SK-N-SH treated with all-trans-retinoic acid at 6 μM for 48 hours (cell line): Measurements from ENCODE around the gene KCNK17.

ENCODE experiments used
- CSDC2 ChIP-seq: fragments of 250-450 bp; sonication (Bioruptor Pico); IDR thresholded peaks from 2 replicates; pipeline ENCODE4 v1.5.0; 2020; ENCODE audit warnings: mild to moderate bottlenecking, moderate library complexity
- ISL1 ChIP-seq: fragments of 250-450 bp; sonication (Bioruptor Pico); IDR thresholded peaks from 2 replicates; pipeline ENCODE4 v2.1.2; 2022; ENCODE audit warnings: mild to moderate bottlenecking, moderate library complexity
- RARB ChIP-seq: fragments of 250-450 bp; sonication (Bioruptor Pico); IDR thresholded peaks from 2 replicates; pipeline ENCODE4 v1.8.0; 2021; ENCODE audit warnings: mild to moderate bottlenecking, moderate library complexity
- ZNF565 ChIP-seq: fragments of 450-650 bp; formaldehyde crosslinking; conservative IDR thresholded peaks from 2 replicates; pipeline ENCODE4 v1.5.0; 2020; ENCODE audit warnings: low read depth, mild to moderate bottlenecking, moderate library complexity
- ZNF8 ChIP-seq: fragments of 450-650 bp; formaldehyde crosslinking; IDR thresholded peaks from 2 replicates; pipeline ENCODE4 v1.5.0; 2020; ENCODE audit warnings: mild to moderate bottlenecking, moderate library complexity
- TF ChIP-seq, protein P1 (sequence below): fragments of 250-450 bp; sonication (Bioruptor Pico); IDR thresholded peaks from 2 replicates; pipeline ENCODE4 v1.8.0; 2020; ENCODE audit warnings: mild to moderate bottlenecking, moderate library complexity, borderline replicate concordance

DNA sequence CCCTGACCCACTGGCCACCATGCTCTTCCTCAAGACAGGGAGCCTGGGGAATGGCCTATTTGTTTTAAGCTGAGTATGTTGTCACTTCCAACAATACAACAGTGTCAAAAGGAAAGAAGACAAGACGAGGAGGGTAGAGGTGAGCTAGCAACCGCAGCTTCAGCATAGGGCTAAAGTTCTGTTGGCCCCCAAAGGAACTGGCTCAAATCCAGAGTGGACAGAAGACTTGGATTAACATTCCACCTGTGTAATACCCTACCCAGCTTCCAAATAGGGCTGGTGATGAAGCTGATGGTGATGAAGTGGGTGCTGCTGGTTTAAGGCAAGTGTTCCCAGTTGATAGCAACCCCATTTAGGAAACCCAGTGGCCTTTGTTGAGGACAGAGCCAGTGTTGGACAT is 53.3 kb downstream of the KCNK17 start:
- TF ChIP-seq ZNF565 (CRISPR knock-in tag) (no peak), ZNF8 (CRISPR knock-in tag) (no peak), RARB (CRISPR knock-in tag) (no peak), ISL1 (CRISPR knock-in tag) (no peak), CSDC2 (CRISPR knock-in tag) (no peak)
- TF ChIP-seq, protein P1, sequence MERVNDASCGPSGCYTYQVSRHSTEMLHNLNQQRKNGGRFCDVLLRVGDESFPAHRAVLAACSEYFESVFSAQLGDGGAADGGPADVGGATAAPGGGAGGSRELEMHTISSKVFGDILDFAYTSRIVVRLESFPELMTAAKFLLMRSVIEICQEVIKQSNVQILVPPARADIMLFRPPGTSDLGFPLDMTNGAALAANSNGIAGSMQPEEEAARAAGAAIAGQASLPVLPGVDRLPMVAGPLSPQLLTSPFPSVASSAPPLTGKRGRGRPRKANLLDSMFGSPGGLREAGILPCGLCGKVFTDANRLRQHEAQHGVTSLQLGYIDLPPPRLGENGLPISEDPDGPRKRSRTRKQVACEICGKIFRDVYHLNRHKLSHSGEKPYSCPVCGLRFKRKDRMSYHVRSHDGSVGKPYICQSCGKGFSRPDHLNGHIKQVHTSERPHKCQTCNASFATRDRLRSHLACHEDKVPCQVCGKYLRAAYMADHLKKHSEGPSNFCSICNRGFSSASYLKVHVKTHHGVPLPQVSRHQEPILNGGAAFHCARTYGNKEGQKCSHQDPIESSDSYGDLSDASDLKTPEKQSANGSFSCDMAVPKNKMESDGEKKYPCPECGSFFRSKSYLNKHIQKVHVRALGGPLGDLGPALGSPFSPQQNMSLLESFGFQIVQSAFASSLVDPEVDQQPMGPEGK (CRISPR knock-in tag): no peak
